HepG2 (cell line): ENCODE results near the gene ZNF493. TPM values are rescaled to one million over a fixed set of nuclear protein-coding genes. Genes with fewer than 3 reads are reported as not detected.

ENCODE experiments used
- ATAC-seq: fragments of 200-7000 bp; cut with Tn5 transposase; 3 replicates; pipeline ENCODE4 v1.9.1; 2020; ENCODE audit warnings: mild to moderate bottlenecking, moderate library complexity
- BruUV-seq: library from RNA; stranded (reverse); fragments of 400-500 nt; replicated peaks from 2 replicates; lab custom pipeline; 2021; lab: Mats Ljungman, UMichigan
- CTCF ChIA-PET: fragments of 300-600 bp; formaldehyde crosslinking; extraction: SDS; loops from one replicate; lab custom pipeline; 2021; ENCODE audit warnings: low total read pairs, inconsistent platforms, low intra/inter-chr PET ratio; lab: Yijun Ruan, JAX
- POLR2A ChIA-PET: fragments of 350-600 bp; sonication (Branson Sonifier 250); formaldehyde crosslinking; loops from one replicate; lab custom pipeline; 2020; ENCODE audit warnings: antibody characterized with exemption, inconsistent platforms; lab: Yijun Ruan, JAX
- DNase-seq: peaks from one replicate; pipeline ENCODE4 v3.0.0-alpha.2; 2015; ENCODE audit warnings: low spot score
- FAIRE-seq: peaks from 3 replicates; lab custom pipeline; 2011; peaks lifted over from hg19 to GRCh38; lab: Jason Lieb, UNC
- H2AFZ ChIP-seq: one replicate; pipeline ENCODE4 v1.6.1; 2011; ENCODE audit warnings: low read length, inconsistent platforms
- H3K27ac ChIP-seq: fragments of 300-600 bp; 3 replicates; pipeline ENCODE4 v1.8.0; 2011; ENCODE audit warnings: mixed run types, mild to moderate bottlenecking, mixed read lengths, low read length, inconsistent platforms; ENCODE audit not compliant: insufficient read depth; ENCODE audit errors: extremely low read length
- H3K27me3 ChIP-seq, 2 experiments: fragments of 200-600 bp in 1 of 2; 2 replicates in 1 of 2; 3 replicates in 1 of 2; pipeline versions ENCODE4 v1.6.0 to v1.8.0; 2011; ENCODE audit warnings: low read length in 2 of 2, mild to moderate bottlenecking in 2 of 2, moderate library complexity in 2 of 2, inconsistent platforms in 1 of 2; ENCODE audit not compliant: insufficient read depth in 2 of 2, control insufficient read depth in 1 of 2
- H3K36me3 ChIP-seq, 2 experiments: fragments of 200-600 bp in 1 of 2; replicated peaks in 1 of 2; 2 replicates in 1 of 2; 3 replicates in 1 of 2; pipeline versions ENCODE4 v1.5.1 to v1.8.0; 2011; ENCODE audit warnings: low read length in 2 of 2, inconsistent platforms in 1 of 2; ENCODE audit not compliant: insufficient read depth in 2 of 2, control insufficient read depth in 1 of 2
- H3K4me1 ChIP-seq: 2 replicates; pipeline ENCODE4 v1.5.1; 2012; ENCODE audit warnings: low read length, inconsistent platforms; ENCODE audit not compliant: insufficient read depth
- H3K4me2 ChIP-seq: 2 replicates; pipeline ENCODE4 v1.6.0; 2011; ENCODE audit warnings: low read depth, low read length, inconsistent platforms
- H3K4me3 ChIP-seq, 3 experiments: fragments of 200-600 bp in 1 of 3; sonication (generic), shearing (Covaris generic) in 1 of 3; replicated peaks in 1 of 3; 2 replicates each; pipeline ENCODE4 v1.5.1; 2011 to 2016; ENCODE audit warnings: low read length in 3 of 3, inconsistent platforms in 2 of 3, low read depth in 2 of 3, mild to moderate bottlenecking in 2 of 3, control low read depth in 1 of 3, mixed read lengths in 1 of 3; ENCODE audit not compliant: insufficient read depth in 1 of 3
- H3K79me2 ChIP-seq: one replicate; pipeline ENCODE4 v1.6.1; 2011; ENCODE audit warnings: low read length, inconsistent platforms; ENCODE audit not compliant: insufficient read depth
- H3K9ac ChIP-seq: 2 replicates; pipeline ENCODE4 v1.6.0; 2011; ENCODE audit warnings: mild to moderate bottlenecking, low read depth, low read length, inconsistent platforms; ENCODE audit not compliant: insufficient read depth
- H3K9me3 ChIP-seq: 2 replicates; pipeline ENCODE4 v1.5.1; 2012; ENCODE audit warnings: mild to moderate bottlenecking, low read length
- H4K20me1 ChIP-seq: 2 replicates; pipeline ENCODE4 v1.6.0; 2011; ENCODE audit warnings: inconsistent platforms, mild to moderate bottlenecking, low read length, moderate library complexity; ENCODE audit not compliant: insufficient read depth
- ATF7 ChIP-seq, 2 experiments: fragments of 450-650 bp in 1 of 2; sonication (generic) in 1 of 2; formaldehyde crosslinking in 1 of 2; IDR thresholded peaks; 2 replicates each; pipeline versions ENCODE4 v1.4.0 to v1.6.1; 2016 to 2020; ENCODE audit warnings: antibody characterized with exemption in 1 of 2, mild to moderate bottlenecking in 1 of 2, missing genetic modification reagents in 1 of 2
- KDM3A ChIP-seq: IDR thresholded peaks from 2 replicates; pipeline ENCODE4 v1.6.1; 2018; ENCODE audit warnings: low read depth, missing compliant biosample characterization
- NFYB ChIP-seq: sonication (generic); formaldehyde crosslinking; IDR thresholded peaks from 2 replicates; pipeline ENCODE4 v1.4.0; 2020; ENCODE audit warnings: missing genetic modification reagents
- WGBS: methylation state at CpG from one replicate; pipeline ENCODE4 v1.1.6; 2017; ENCODE audit warnings: low lambda C conversion rate; 5-methylcytosine and 5-hydroxymethylcytosine counted together
- in situ Hi-C: cut with HindIII; loops from 2 replicates; pipeline ENCODE4 v1.10.0; 2017; ENCODE audit warnings: low pct_unique_long_range_greater_than_20kb; ENCODE audit not compliant: extremely low pct_ligation_motif_present
- intact Hi-C: fragments of 100-400 bp; cut with micrococcal nuclease; formaldehyde crosslinking; loops from one replicate; pipeline ENCODE4 v1.10.0; 2022; ENCODE audit not compliant: unreplicated experiment
- polyA plus RNA-seq, 8 experiments: library from polyadenylated mRNA; depleted of rRNA in 3 of 8; stranded (reverse) in 7 of 8; unstranded in 1 of 8; fragments of >200 nt; fragmentation: Illumina TruSeq in 4 of 8; extraction: Trizol in 4 of 8; gene quantifications; 2 replicates each; pipeline versions ENCODE4 v1.2.1 to v1.2.3, GENCODE V29; 2011 to 2016; ENCODE audit warnings: low read depth in 4 of 8, missing spikeins in 1 of 8, mixed read lengths in 1 of 8; ENCODE audit not compliant: insufficient read depth in 1 of 8
- total RNA-seq, 5 experiments: library from RNA; depleted of rRNA; stranded (reverse); fragments of >200 nt; fragmentation: Illumina TruSeq; extraction: Trizol; gene quantifications; 2 replicates each; pipeline ENCODE4 v1.2.3, GENCODE V29; 2016; ENCODE audit warnings: low read depth in 1 of 5

Gene ZNF493
- total and polyA plus RNA-seq, 2 of the 13 experiments (the other 11 are each of a cell fraction or from before 2014, with no cell fraction given) = 6.8 to 9.0 TPM

DNA sequence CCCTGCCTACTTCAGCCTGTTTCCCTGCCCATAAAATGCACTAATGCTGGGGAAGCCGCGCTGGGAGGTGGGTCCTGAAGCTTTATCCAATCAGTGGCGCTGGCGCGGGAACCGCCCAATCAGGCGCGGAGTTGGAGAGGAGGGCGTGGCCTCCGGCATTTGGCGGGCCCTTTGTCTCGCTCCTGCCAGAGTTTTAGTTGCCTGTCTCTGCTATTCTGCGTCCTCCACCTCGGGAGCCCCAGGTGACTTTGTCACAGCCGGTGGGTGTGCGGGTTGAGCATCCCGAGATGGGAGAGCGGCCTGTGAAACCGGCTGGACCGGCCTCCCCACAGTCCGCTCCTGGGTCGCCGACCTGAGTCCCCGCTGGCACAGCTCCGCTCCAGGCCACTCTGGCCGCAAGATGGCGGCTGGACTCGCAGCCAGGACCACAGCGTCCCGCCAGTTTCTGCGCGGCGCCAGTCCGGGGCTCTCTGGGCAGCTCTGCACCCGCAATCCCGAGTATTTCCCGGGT, 77.8 kb downstream of the ZNF493 start:
- H3K27me3 ChIP-seq = no peaks in the 10 kb centered on the region
- ATAC-seq = no peak
- no peak for DNase-seq
- no peak overlapping the region for H2AFZ ChIP-seq
- no peaks in the 10 kb centered on the region for H3K36me3 ChIP-seq
- H3K9ac ChIP-seq = no peak overlapping the region
- H4K20me1 ChIP-seq = no peaks in the 10 kb centered on the region
- intact Hi-C loops = no loop called here
- H3K4me3 ChIP-seq = no peak overlapping the region
- H3K27ac ChIP-seq = no peak overlapping the region
- TF ChIP-seq ATF7 (IDR thresholded peaks at IDR 0.05) (no peak), ATF7 (CRISPR knock-in tag; IDR thresholded peaks at IDR 0.05) (no peak), KDM3A (no peak), NFYB (CRISPR knock-in tag) (peak; percentile 38)
- FAIRE-seq = no peak
- no TSS peak for BruUV-seq
- H3K4me2 ChIP-seq = no peak overlapping the region
- WGBS = 68% methylated on average over 26 of the region's 37 CpGs
- peaks cover 48% of the 10 kb centered on the region; the same call in 1 of the 2 replicates for H3K9me3 ChIP-seq
- POLR2A ChIA-PET = no interaction called here
- no peaks in the 10 kb centered on the region for H3K79me2 ChIP-seq
- H3K4me1 ChIP-seq = no peaks in the 10 kb centered on the region
- CTCF ChIA-PET = no interaction called here
- in situ Hi-C loops = no loop called here

Other genes with a start within 250 kb of the ZNF493 start
- gene ZNF708, start 67.7 kb upstream of the ZNF493 start, total RNA-seq (2016; rRNA removed; fragmentation: Illumina TruSeq; extraction: Trizol) = 5.2 and 6.9 TPM in 2 replicates
- 1.8 and 2.7 TPM in 2 replicates for gene ZNF708, start 67.7 kb upstream of the ZNF493 start, polyA plus RNA-seq (2011; rRNA removed)
- 4.4 and 5.3 TPM in 2 replicates for gene ZNF738, start 38.1 kb upstream of the ZNF493 start, total RNA-seq (2016; rRNA removed; fragmentation: Illumina TruSeq; extraction: Trizol)
- gene ZNF738, start 38.1 kb upstream of the ZNF493 start, polyA plus RNA-seq (2011; rRNA removed) = 2.7 and 3.4 TPM in 2 replicates
- gene ZNF429, start 108.5 kb downstream of the ZNF493 start, total RNA-seq (2016; rRNA removed; fragmentation: Illumina TruSeq; extraction: Trizol) = 3.3 and 5.9 TPM in 2 replicates
- gene ZNF429, start 108.5 kb downstream of the ZNF493 start, polyA plus RNA-seq (2011; rRNA removed) = 3.2 and 3.4 TPM in 2 replicates